NCI-H2107 treated with DMSO at 0.1 percent for 48 hours (cell line): ENCODE data around the gene SLC7A1.
A peak's percentile ranks its signal among the peaks of the same experiment; 100 is the strongest.
"Not testable (repeated sequence)": the region's sequence is repeated elsewhere in the genome, so short reads cannot be mapped to it uniquely, and the experiment has no call there.

Experiments used
- DNase-seq: peaks from one replicate; lab custom pipeline; 2025; ENCODE audit not compliant: unreplicated experiment; lab: John Stamatoyannopoulos, UW

SLC7A1 gene

DNA sequence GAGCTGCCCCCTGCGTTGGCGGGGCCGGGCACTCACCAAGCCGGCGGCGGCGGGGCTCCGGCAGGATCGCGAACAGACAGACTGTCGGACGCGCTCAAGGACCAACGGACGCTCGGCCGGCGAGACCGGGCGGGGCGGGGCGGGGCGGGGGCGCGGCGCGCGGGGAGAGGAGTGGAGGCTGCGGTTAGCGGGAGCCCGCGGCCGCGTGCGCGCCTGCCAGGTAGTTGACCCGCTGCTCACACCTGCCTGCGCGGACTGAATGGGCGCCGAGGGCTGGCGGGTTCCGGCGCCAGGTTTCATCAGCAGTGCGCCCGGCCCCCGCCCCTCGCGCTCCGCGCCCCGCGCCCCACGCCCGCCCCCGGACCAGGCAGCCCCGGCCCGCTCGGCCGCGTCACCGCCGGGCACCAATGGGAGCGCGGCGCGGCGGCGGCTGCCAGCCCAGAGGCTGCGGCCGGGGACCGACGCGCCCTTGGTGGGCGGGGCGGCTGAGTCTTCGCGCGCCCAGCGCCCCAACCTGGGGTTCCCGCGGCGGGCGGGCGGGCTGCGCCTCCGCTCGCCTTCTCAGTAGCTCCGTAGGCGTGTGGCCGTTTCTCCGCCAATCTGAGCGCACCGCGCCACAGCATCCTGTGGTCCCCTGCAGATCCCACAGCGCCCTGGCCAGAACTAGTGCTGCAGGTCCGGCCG, at the start of gene SLC7A1:
Gene SLC7A1 (minus strand): TSS at position 309 of the 684 bp plus-strand sequence. CDS start 59,500 bp downstream, outside the sequence.
- DNase-seq, result peak; percentile 56

DNA sequence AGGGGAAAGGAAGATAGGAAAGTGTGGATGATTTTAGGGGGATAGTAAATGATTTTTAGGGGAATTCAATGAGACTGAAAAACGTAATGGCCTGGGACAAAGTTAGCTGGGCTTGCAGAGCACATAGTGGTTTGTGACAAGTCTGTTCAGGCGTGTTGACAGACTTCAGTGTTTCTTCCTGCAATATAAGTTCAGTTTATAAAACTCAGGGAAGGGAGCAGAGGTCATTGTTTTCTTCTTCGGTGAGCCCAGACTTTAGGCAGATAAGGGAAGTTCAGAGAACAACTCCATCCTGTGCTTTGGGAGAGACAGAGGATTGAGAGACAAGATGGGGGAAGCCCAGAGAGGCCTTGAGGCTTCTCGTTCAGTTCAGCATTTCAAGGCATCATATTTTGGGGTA, 45.2 kb upstream of the SLC7A1 start:
- no peak for DNase-seq

GRCh38 chr13:29636831-29637230, 41.3 kb upstream of the SLC7A1 start:
- DNase-seq, result not testable (repeated sequence)

GRCh38 chr13:29624997-29625396, 29.5 kb upstream of the SLC7A1 start:
- no peak for DNase-seq

- no peak for DNase-seq
These were observed 26.4 kb upstream of the SLC7A1 start for GRCh38 chr13:29621841-29622240.

DNA sequence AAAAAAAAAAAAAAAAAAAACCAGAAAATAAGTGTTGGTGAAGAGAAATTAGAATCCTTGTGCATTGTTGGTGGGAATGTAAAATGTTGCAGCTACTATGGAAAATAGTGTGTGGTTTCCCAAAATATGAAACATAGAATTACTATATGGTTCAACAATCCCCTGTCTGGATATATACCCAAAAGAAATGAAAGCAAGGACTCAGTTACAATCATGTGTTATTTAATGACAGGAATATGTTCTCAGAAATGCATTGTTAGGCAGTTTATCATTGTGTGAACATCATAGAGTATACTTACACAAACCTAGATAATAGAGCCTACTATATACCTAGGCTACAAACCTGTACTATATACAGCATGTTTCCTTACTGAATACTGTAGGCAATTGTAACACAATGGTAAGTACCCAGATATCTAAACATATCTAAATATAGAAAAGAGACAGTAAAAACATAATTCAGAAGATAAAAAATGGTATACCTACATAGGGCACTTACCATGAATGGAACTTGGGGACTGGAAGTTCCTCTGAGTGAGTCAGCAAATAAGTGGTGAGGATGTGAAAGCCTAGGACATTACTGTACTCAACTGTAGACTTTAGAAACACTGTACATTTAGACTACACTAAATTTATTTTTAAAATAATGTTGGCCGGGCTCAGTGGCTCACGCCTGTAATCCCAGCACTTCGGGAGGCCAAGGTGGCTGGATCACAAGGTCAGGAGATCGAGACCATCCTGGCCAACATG, 25.7 kb upstream of the SLC7A1 start:
- DNase-seq, result no peak

- no peak for DNase-seq
These were observed 24.5 kb upstream of the SLC7A1 start for GRCh38 chr13:29619995-29620394.

DNA sequence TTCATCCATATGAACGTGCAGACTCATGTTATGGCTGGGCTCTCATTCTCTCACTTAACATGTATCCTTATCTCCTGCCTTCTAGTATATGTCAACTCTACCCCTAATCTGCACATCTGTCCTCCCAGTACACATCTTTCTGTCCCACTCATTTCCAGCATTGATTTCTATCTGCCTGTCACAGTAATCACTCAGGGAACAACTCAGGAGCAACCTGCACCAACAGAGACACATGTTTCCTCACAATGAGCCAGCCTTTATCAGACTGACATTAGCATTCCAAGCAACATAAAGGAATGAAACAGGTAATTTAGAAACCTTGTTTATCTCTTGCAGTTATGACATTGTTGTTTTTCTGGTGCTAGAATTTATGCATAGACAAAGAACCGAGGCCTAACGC, 17.6 kb upstream of the SLC7A1 start:
- DNase-seq, result no peak

GRCh38 chr13:29607465-29607864, 12.0 kb upstream of the SLC7A1 start:
- DNase-seq, result no peak

GRCh38 chr13:29605860-29606526, 10.5 kb upstream of the SLC7A1 start:
- DNase-seq, result no peak

GRCh38 chr13:29598321-29598720, 2.8 kb upstream of the SLC7A1 start:
- no peak for DNase-seq

DNA sequence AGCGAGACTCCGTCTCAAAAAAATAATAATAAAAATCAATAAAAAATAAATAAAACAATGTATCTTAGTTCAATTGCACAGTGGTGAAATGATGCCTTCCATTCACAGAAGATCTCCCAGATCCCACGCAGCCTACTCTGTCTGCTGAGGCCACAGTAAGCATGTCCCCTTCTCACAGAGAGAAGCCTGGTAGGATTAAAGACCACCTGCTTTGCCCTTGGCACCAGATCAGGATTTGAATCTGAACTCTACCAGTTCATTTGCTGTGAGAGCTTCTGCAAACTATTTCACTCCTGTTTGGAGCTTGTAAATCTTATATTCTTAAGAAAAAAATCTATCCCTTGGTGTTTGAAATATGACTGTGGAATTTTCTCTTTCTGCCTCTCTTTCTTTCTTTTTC, 2.2 kb upstream of the SLC7A1 start:
- DNase-seq, result no peak

- DNase-seq, result no peak
These were observed 1.8 kb upstream of the SLC7A1 start for GRCh38 chr13:29597246-29597645.

GRCh38 chr13:29596064-29596418, 553 bp upstream of the SLC7A1 start:
- DNase-seq, result no peak

- DNase-seq, result peak; percentile 4
These were observed 643 bp downstream of the SLC7A1 start for GRCh38 chr13:29594710-29595379.

- no peak for DNase-seq
These were observed 1.2 kb downstream of the SLC7A1 start for GRCh38 chr13:29594303-29594709.

DNA sequence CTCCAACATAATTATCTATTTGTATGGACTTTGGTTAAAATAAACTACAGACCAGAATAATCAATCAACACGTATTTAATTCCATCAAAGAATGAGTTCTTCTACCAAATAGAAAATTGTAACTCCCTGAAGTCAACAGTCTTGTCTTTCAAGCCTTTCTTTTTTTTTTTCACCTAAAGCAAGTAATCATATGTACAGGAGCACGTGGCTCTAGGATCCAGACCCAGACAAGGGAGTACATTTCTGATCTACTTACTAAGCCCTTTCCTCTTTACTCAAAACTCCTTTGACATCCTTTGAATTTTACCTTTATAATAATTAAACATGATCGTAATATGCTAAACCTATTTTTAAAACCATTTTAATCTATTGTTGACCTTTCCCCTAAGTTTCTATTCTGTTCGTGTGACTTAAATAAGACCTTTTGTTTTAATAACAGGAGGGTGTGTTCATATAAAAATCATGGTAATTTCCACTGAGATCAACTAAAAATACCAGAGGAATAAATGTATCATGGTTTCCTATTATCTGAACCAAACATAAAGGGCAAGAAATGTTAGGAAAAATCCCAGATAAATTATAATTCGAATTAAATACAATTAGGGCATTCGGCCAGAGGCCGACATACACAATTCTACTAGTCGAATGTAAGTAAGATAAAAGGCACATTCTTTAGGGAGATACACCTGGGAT, 1.7 kb downstream of the SLC7A1 start:
- DNase-seq, result no peak

- no peak for DNase-seq
These were observed 4.2 kb downstream of the SLC7A1 start for GRCh38 chr13:29591310-29591709.

- DNase-seq, result no peak
These were observed 5.5 kb downstream of the SLC7A1 start for GRCh38 chr13:29589967-29590366.

DNA sequence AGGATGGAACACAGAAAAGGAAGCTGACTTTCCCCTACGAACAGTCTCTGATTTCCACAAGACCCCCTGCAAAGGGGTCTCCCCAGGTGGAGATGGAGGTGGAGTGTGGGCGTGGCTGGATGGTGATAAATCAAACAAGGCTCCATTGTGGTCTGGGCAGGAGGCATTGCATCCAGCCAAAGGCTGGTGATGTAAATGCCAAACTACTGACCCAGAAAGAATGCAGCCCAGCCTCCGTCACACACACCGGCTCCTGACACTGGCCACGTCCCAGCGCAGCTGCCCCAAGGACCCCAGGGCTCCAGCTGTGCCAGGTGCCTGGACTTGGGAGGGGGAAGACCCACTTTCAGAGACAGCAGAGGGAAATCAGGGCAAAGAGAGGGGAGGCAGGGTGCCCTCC, 6.3 kb downstream of the SLC7A1 start:
- no peak for DNase-seq

- no peak for DNase-seq
These were observed 7.8 kb downstream of the SLC7A1 start for GRCh38 chr13:29587645-29588044.
